SKM-1 treated with dmso at 0.1 percent for 144 hours (cell line): ENCODE results near the gene SEMA3C.

ENCODE experiments used
- DNase-seq: peaks from one replicate; lab custom pipeline; 2025; ENCODE audit not compliant: unreplicated experiment; lab: John Stamatoyannopoulos, UW

Gene SEMA3C

GRCh38 chr7:80890426-80891258 lies 28.2 kb downstream of the SEMA3C start:
- no peak for DNase-seq

GRCh38 chr7:80889525-80889924 lies 29.3 kb downstream of the SEMA3C start:
- no peak for DNase-seq

GRCh38 chr7:80885757-80886156 lies 33.1 kb downstream of the SEMA3C start:
- DNase-seq = no peak

GRCh38 chr7:80884511-80885195 lies 34.2 kb downstream of the SEMA3C start:
- DNase-seq = no peak

GRCh38 chr7:80883154-80884025 lies 35.5 kb downstream of the SEMA3C start:
- no peak for DNase-seq

- DNase-seq = no peak
Observed at GRCh38 chr7:80882213-80882801, 36.5 kb downstream of the SEMA3C start.

- DNase-seq = no peak
Observed at GRCh38 chr7:80881351-80881900, 37.4 kb downstream of the SEMA3C start.

- no peak for DNase-seq
Observed at GRCh38 chr7:80879849-80880248, 39.0 kb downstream of the SEMA3C start.

- DNase-seq = no peak
Observed at GRCh38 chr7:80876894-80877414, 41.9 kb downstream of the SEMA3C start.

- no peak for DNase-seq
Observed at GRCh38 chr7:80875537-80876120, 43.2 kb downstream of the SEMA3C start.

- DNase-seq = no peak
Observed at GRCh38 chr7:80873140-80873539, 45.7 kb downstream of the SEMA3C start.

GRCh38 chr7:80871228-80871627 lies 47.6 kb downstream of the SEMA3C start:
- no peak for DNase-seq

GRCh38 chr7:80870813-80871212 lies 48.0 kb downstream of the SEMA3C start:
- DNase-seq = no peak

GRCh38 chr7:80869821-80870751 lies 48.8 kb downstream of the SEMA3C start:
- DNase-seq = no peak

- DNase-seq = no peak
Observed at GRCh38 chr7:80869106-80869784, 49.6 kb downstream of the SEMA3C start.

GRCh38 chr7:80868566-80868965 lies 50.3 kb downstream of the SEMA3C start:
- DNase-seq = no peak

GRCh38 chr7:80860554-80860953 lies 58.3 kb downstream of the SEMA3C start:
- no peak for DNase-seq

- no peak for DNase-seq
Observed at GRCh38 chr7:80859272-80859970, 59.4 kb downstream of the SEMA3C start.
